ENCODE measurements around the gene C17orf113. TPM values are rescaled to one million over a fixed set of nuclear protein-coding genes. Genes with fewer than 3 reads are reported as not detected.
A peak's percentile ranks its signal among the peaks of the same experiment; 100 is the strongest.

C17orf113 gene
- total RNA-seq, 1 donor from 2014 or later: 0.77 TPM

DNA sequence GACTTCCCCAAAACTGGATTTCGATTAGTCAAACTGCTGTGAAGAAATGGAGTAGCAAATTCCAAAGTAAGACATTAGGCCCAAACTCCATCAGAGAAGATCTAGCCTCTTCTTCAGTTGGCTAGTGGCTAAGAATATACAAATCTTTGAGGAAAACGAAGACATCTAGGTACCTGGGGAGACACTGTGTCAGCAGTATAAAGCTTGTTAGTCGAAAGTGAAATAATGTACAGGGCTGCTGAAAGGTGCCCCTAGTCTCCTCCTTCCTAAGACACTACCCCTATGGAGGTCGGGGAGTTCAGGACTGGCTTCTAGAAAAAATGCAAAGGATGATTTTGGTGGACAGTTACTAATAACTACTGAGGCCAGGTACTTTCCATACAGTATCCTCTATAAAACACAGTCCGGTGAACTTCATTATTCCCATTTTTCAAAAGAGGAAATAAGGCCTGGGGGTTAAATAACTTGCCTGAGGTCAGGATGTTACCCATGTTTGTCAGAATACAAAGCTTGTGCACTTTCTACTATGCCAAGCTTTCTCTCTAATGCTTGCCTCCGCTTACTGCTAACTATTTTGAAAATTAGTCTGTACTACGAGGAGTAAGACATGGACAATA, 48.1 kb downstream of the C17orf113 start:
- no peaks in the 10 kb centered on the region for H3K9me3 Mint-ChIP-seq (ENCODE audit: low read depth)
- H3K36me3 Mint-ChIP-seq (ENCODE audit: low read depth): peaks cover 13% of the 10 kb centered on the region
- H3K27ac Mint-ChIP-seq (ENCODE audit: unreplicated experiment): peak overlapping the region; percentile 65
- peaks cover 19% of the 10 kb centered on the region for H3K4me1 Mint-ChIP-seq (ENCODE audit: low read depth)
- TF ChIP-seq, protein P1, sequence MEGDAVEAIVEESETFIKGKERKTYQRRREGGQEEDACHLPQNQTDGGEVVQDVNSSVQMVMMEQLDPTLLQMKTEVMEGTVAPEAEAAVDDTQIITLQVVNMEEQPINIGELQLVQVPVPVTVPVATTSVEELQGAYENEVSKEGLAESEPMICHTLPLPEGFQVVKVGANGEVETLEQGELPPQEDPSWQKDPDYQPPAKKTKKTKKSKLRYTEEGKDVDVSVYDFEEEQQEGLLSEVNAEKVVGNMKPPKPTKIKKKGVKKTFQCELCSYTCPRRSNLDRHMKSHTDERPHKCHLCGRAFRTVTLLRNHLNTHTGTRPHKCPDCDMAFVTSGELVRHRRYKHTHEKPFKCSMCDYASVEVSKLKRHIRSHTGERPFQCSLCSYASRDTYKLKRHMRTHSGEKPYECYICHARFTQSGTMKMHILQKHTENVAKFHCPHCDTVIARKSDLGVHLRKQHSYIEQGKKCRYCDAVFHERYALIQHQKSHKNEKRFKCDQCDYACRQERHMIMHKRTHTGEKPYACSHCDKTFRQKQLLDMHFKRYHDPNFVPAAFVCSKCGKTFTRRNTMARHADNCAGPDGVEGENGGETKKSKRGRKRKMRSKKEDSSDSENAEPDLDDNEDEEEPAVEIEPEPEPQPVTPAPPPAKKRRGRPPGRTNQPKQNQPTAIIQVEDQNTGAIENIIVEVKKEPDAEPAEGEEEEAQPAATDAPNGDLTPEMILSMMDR (IDR thresholded peaks at IDR 0.05): no peak
- no peaks in the 10 kb centered on the region for H3K27me3 Mint-ChIP-seq (ENCODE audit: low read depth)
- H3K4me3 Mint-ChIP-seq (ENCODE audit: unreplicated experiment): no peak overlapping the region
- no peak for DNase-seq (ENCODE audit: low spot score)

DNA sequence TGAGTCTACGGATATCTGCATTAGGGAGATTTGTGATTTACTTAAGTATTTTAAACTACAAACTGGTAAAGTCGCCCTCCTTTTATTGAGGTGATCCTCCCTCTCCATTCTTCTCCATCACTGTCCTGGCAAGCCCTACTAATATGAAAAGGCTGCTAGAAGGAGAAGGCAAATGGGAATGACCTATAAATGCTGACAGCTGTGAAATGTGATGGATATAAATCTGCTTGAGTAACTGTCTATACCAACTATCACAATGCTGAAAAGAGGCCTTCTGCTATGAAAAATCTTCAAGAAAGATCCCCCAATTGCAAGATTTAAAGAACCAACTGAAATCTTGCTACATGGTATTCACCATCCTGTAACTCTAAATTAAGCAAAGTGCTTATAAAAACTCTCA, 48.7 kb downstream of the C17orf113 start:
- H3K9me3 Mint-ChIP-seq (ENCODE audit: low read depth): no peaks in the 10 kb centered on the region
- H3K36me3 Mint-ChIP-seq (ENCODE audit: low read depth): peaks cover 16% of the 10 kb centered on the region
- TF ChIP-seq, protein P1 (IDR thresholded peaks at IDR 0.05): no peak
- no peak overlapping the region for H3K4me3 Mint-ChIP-seq (ENCODE audit: unreplicated experiment)
- H3K27me3 Mint-ChIP-seq (ENCODE audit: low read depth): no peaks in the 10 kb centered on the region
- DNase-seq (ENCODE audit: low spot score): no peak
- H3K4me1 Mint-ChIP-seq (ENCODE audit: low read depth): peaks cover 15% of the 10 kb centered on the region
- no peak overlapping the region for H3K27ac Mint-ChIP-seq (ENCODE audit: unreplicated experiment)

DNA sequence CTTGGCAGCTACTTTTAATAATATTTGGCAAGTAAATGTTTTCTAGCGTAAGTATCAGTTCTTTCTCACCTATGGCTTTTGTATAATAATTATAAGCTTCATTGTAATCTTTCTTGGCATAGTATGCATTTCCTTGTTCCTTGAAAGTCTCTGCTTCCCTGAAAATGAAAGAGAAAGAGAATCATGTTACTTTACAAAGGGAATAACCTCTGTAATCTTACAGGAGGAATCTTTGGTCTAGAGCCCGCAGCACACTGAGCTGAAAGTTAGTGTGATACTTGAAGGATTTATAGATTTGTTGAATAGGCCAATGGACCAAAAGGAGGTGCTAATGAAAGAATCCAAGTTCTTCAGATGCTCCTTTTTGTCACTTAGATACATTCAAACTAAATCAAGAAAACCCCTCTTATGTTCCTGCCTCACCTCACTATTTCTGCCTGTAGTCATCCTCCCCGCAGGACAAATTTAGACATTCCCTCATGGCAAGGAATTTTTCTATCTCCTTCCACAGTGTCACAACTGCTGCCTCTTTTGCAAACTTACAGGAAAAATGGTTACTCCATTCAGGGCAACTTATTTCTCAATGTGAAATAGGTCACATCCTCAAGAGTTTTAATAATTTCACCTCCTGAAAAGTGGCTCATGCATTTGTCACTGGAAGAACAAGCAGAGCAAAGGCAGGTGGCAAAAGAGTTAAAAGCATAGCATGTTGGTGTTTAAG, 49.8 kb downstream of the C17orf113 start:
- no peak for DNase-seq (ENCODE audit: low spot score)
- Mint-ChIP-seq H3K4me1 (ENCODE audit: low read depth) (peaks cover 15% of the 10 kb centered on the region), H3K27ac (ENCODE audit: unreplicated experiment) (no peak overlapping the region), H3K36me3 (ENCODE audit: low read depth) (peaks cover 26% of the 10 kb centered on the region), H3K27me3 (ENCODE audit: low read depth) (no peaks in the 10 kb centered on the region), H3K9me3 (ENCODE audit: low read depth) (no peaks in the 10 kb centered on the region), H3K4me3 (ENCODE audit: unreplicated experiment) (no peak overlapping the region)
- TF ChIP-seq, protein P1 (IDR thresholded peaks at IDR 0.05): no peak

DNA sequence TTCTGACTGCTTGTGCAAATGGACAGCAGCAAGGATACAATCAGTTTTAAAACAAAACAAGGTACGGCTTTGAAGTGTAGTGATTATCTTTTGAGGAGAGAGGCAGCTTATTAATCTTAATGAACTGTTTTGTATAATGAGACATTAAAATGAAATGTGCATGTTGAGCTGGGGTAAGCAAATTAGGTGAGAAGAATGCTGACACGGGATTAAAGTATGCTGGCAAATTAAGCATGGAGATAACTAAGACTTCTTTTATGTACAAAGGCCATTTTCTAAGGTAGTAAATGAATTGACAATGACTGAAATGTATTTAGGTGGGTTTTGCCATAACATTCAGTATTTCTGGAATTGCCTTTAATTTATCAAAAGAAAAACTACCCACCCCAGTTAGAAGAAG, 51.9 kb downstream of the C17orf113 start:
- Mint-ChIP-seq H3K4me1 (ENCODE audit: low read depth) (peaks cover 10% of the 10 kb centered on the region), H3K27me3 (ENCODE audit: low read depth) (no peaks in the 10 kb centered on the region), H3K9me3 (ENCODE audit: low read depth) (no peaks in the 10 kb centered on the region), H3K36me3 (ENCODE audit: low read depth) (peaks cover 33% of the 10 kb centered on the region), H3K27ac (ENCODE audit: unreplicated experiment) (no peak overlapping the region), H3K4me3 (ENCODE audit: unreplicated experiment) (no peak overlapping the region)
- TF ChIP-seq, protein P1 (IDR thresholded peaks at IDR 0.05): no peak
- no peak for DNase-seq (ENCODE audit: low spot score)

DNA sequence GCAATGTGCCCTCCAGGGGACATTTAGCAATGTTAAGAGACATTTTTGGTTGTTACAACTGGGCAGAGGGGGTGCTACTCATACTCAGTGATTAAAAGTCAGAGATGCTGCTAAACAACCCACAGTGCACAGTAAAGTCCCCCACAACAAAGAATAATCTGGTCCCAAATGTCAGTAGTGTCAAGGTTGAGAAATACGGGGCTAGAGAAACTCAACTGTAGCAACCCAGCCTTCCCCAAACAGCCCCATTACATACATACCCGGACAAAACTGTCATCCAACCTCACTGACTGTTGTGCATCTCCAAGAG, 53.6 kb downstream of the C17orf113 start:
- Mint-ChIP-seq H3K27me3 (ENCODE audit: low read depth) (no peaks in the 10 kb centered on the region), H3K4me1 (ENCODE audit: low read depth) (peaks cover 5% of the 10 kb centered on the region), H3K36me3 (ENCODE audit: low read depth) (peaks cover 42% of the 10 kb centered on the region), H3K9me3 (ENCODE audit: low read depth) (no peaks in the 10 kb centered on the region), H3K27ac (ENCODE audit: unreplicated experiment) (no peak overlapping the region), H3K4me3 (ENCODE audit: unreplicated experiment) (no peak overlapping the region)
- TF ChIP-seq, protein P1 (IDR thresholded peaks at IDR 0.05): no peak
- no peak for DNase-seq (ENCODE audit: low spot score)

All from chondrocyte (in vitro differentiated cells).